ENCODE results near the gene ATF1.

Gene ATF1

DNA sequence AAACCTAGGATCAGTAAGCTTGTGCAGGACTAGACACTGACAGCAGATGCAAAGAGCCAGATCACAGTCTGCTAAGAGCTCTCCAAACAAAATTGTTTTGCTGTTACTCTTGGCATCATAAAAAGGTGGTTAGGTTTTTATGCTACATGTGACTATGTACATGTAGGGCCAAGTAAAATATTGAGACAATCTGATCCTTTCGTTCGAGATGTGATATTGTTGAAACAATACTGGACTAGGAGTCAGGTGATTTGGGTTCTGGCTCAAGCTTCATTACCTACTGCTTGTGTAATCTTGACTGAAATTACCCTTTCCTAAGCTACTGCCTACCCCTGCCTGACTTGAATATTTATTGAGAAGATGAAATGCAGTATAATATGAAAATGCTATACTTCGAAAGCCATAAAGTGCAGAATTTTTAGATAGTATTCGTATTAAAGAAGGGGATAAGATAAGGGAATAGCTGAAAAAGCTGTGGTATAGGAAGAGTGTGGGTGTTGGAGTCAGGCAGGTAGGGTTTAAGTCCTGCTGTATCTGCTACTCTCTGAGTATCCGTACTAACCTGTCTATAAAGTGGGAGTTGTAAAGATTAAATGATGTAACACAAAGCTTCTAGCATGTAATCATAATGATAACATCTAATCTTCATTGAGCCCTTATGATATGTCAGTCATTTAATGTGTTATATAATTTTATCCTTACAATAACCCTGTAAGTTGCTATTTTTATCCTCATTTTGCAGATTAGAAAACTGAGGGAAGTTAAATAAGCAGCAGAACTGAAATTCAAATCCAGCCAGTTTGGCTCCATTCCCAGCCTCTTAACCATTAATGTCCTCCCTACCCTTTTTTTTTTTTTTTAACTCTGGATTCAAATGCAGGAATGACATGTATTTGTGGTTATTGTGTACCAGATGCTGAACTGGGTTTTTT, 38.6 kb upstream of the ATF1 start:
- no peak overlapping the region for H3K4me3 ChIP-seq (ENCODE audit: low read depth, low read length)
- TF ChIP-seq, protein P1, sequence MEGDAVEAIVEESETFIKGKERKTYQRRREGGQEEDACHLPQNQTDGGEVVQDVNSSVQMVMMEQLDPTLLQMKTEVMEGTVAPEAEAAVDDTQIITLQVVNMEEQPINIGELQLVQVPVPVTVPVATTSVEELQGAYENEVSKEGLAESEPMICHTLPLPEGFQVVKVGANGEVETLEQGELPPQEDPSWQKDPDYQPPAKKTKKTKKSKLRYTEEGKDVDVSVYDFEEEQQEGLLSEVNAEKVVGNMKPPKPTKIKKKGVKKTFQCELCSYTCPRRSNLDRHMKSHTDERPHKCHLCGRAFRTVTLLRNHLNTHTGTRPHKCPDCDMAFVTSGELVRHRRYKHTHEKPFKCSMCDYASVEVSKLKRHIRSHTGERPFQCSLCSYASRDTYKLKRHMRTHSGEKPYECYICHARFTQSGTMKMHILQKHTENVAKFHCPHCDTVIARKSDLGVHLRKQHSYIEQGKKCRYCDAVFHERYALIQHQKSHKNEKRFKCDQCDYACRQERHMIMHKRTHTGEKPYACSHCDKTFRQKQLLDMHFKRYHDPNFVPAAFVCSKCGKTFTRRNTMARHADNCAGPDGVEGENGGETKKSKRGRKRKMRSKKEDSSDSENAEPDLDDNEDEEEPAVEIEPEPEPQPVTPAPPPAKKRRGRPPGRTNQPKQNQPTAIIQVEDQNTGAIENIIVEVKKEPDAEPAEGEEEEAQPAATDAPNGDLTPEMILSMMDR (IDR thresholded peaks at IDR 0.05; ENCODE audit: low read depth, low read length, missing control alignments): no peak
- in situ Hi-C loops (cut with HindIII; ENCODE audit: low sequenced_read_pairs): no loop called here
- DNase-seq (ENCODE audit: low read depth): no peak

DNA sequence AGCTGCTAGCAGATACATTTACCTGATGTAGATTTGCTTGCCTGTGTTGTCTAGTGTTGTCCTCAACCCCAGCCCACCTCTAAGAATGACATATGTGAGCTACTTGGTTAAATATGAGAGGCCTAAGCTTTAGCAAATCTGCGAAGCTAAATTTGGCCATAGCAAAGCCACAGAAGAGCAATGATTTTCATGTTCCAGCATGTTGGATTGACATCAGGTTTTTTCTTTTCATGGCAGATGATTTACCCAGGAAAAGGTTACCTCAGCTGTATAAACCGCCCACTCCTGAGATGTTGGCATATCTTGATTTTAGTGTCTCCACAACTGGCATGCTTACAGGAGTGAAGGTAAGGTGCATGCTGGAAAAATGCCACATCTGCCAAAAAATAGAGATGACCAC, 36.4 kb upstream of the ATF1 start:
- DNase-seq (ENCODE audit: low read depth): no peak
- TF ChIP-seq, protein P1 (IDR thresholded peaks at IDR 0.05; ENCODE audit: low read depth, low read length, missing control alignments): no peak
- in situ Hi-C loops (cut with HindIII; ENCODE audit: low sequenced_read_pairs): no loop called here

DNA sequence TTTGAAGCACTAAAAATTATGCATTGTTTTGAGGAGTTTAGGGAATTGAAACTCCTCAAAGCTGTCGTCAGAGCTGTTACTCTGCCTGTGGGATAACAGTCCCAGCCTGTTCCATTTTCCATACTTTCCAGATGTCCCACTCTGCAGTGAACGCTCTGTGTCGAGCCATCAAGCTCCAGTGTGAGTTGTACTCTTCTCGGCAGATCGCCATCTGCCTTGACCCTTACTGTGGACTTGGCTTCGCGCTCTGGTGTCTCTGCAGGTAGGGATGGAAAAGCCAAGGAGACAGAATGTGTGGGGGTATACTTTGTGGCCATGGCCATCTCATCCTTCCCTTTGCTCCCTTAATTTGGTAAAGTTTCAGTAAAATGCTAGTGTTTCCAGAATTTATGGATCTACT, 35.5 kb upstream of the ATF1 start:
- in situ Hi-C loops (cut with HindIII; ENCODE audit: low sequenced_read_pairs): no loop called here

More for the DNA sequence above, 36.4 kb upstream of the ATF1 start:
- no peak overlapping the region for H3K4me3 ChIP-seq (ENCODE audit: low read depth, low read length)

DNA sequence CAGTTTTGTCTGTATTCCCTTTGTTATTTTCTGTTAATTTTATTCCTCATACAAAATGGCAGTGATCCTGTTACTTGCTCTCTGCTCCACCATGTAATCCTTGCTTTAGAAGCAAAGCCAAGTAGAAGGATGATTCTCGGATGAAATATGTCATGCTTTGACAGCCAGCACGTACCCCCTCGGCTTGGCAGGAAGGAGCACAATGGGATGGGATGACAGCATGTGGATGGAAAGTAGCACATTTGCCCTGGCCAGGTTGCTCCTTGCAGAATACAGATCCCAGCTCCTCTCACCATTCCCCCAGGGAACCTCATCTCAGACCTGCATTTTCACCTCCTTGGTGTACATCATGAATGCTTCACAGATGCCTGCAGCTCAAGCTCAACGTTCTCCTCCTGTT, 35.1 kb upstream of the ATF1 start:
- TF ChIP-seq, protein P1 (IDR thresholded peaks at IDR 0.05; ENCODE audit: low read depth, low read length, missing control alignments): no peak
- H3K4me3 ChIP-seq (ENCODE audit: low read depth, low read length): no peak overlapping the region
- in situ Hi-C loops (cut with HindIII; ENCODE audit: low sequenced_read_pairs): no loop called here
- no peak for DNase-seq (ENCODE audit: low read depth)

More for the DNA sequence above, 35.5 kb upstream of the ATF1 start:
- TF ChIP-seq, protein P1 (IDR thresholded peaks at IDR 0.05; ENCODE audit: low read depth, low read length, missing control alignments): no peak
- no peak overlapping the region for H3K4me3 ChIP-seq (ENCODE audit: low read depth, low read length)
- no peak for DNase-seq (ENCODE audit: low read depth)

DNA sequence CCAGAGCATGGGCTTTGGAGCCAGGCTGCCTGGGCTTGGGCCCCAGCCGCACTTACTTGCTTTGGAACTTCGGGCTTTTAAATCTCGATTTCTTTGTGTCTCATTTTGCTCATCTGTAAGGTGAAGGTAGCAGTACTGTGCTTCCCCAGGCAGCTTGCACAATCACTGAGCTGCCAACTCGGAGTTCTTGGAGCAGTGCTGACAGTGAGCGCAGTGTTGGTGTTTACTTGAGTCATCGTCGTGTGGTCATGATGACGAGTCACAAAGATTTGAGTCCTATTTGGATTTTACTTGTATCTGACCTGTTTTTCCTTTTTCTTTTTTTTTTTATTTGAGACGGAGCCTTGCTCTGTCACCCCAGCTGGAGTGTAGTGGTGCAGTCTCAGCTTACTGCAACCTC, 31.3 kb upstream of the ATF1 start:
- in situ Hi-C loops (cut with HindIII; ENCODE audit: low sequenced_read_pairs): no loop called here
- TF ChIP-seq, protein P1 (IDR thresholded peaks at IDR 0.05; ENCODE audit: low read depth, low read length, missing control alignments): no peak
- H3K4me3 ChIP-seq (ENCODE audit: low read depth, low read length): no peak overlapping the region
- peak; percentile 46 for DNase-seq (ENCODE audit: low read depth)

DNA sequence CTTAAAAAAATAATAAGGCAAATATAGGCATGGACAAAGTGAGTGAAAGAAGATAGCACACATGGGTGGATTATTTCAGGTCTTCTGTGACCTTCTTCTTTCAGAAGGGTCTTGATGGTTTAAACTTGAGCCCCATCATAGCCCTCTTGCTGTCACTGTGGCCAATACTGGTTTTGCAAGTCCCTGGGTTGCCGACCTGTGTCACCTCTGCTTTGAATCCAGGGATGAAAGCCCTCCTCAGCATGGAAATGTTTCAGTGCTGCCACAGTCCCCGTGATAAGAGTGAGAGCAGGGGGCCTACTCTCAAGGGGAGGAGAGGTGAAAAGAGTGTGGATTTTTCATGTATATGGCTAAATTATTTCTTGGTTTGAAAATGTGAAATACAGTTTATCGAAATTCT, 30.2 kb upstream of the ATF1 start:
- in situ Hi-C loops (cut with HindIII; ENCODE audit: low sequenced_read_pairs): no loop called here
- DNase-seq (ENCODE audit: low read depth): no peak
- H3K4me3 ChIP-seq (ENCODE audit: low read depth, low read length): no peak overlapping the region
- TF ChIP-seq, protein P1 (IDR thresholded peaks at IDR 0.05; ENCODE audit: low read depth, low read length, missing control alignments): no peak

Measured in astrocyte of the cerebellum (primary cell).